ENCODE measurements around the gene SPOCK1.

Gene SPOCK1

GRCh38 chr5:137492331-137492730, 6.8 kb downstream of the SPOCK1 start:
- no peak for DNase-seq (ENCODE audit: low spot score)

GRCh38 chr5:137491121-137491520, 8.0 kb downstream of the SPOCK1 start:
- DNase-seq (ENCODE audit: low spot score), result no peak

GRCh38 chr5:137490591-137490990, 8.5 kb downstream of the SPOCK1 start:
- DNase-seq (ENCODE audit: low spot score), result no peak

DNA sequence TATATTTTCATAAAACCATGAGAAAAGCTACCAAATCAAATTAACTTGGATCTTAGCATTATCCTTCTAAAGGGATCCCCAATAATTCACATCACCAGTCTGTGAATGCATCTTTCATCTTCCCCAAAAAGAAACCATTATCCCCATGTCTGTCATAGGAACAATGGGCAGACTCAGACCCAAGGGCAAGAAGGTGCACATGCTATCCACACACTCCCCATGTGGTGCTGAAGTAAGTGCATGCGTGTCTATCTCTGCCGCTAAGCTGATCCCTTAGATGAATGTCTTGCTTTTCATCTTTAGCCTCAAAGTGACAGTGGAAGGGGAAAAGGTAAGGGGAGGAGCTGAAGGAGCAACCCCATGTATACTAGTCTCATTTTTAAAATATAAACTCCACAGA, 10.2 kb downstream of the SPOCK1 start:
- no peak for DNase-seq (ENCODE audit: low spot score)

- DNase-seq (ENCODE audit: low spot score), result no peak
These were observed 10.6 kb downstream of the SPOCK1 start for GRCh38 chr5:137488516-137488915.

DNA sequence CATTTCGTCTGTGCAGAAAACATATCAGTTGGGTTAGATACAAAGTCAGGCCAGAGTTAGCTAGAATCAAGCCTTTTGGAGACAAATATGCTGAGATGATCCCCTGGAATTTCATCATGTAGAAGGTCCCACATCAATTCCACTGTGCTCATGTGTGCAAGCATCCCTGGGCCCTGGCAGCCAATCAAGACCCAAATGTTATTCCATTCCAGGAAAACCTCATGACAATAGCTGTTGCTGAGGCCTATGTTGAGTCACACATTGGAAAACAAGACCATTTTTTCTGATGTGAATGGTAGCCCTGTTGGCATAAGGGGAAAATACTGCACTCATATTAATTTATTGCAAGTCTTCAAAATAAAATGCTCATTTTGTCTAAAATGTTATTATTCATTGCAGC, 11.5 kb downstream of the SPOCK1 start:
- peak; percentile 8 for DNase-seq (ENCODE audit: low spot score)

DNA sequence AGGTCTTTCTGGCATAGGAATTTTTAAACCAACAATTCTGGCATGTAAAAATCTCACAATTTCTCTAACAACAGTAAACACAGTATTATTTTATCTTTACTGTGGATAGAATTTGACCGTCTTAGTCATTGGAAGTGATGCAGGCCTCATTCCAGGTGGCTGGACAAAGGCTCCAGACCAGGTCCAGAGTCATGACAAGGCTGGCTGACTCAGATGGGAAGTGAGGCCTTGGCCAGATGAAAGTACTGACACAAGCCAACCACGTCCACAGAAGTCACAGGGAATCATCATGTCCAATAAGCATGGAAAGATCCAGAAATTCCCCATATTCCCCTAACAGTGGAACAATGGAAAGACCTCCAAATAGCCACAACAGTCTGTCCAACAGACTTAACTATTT, 12.4 kb downstream of the SPOCK1 start:
- no peak for DNase-seq (ENCODE audit: low spot score)

- DNase-seq (ENCODE audit: low spot score), result no peak
These were observed 17.5 kb downstream of the SPOCK1 start for GRCh38 chr5:137481596-137481995.

GRCh38 chr5:137478043-137478442, 21.1 kb downstream of the SPOCK1 start:
- DNase-seq (ENCODE audit: low spot score), result no peak

DNA sequence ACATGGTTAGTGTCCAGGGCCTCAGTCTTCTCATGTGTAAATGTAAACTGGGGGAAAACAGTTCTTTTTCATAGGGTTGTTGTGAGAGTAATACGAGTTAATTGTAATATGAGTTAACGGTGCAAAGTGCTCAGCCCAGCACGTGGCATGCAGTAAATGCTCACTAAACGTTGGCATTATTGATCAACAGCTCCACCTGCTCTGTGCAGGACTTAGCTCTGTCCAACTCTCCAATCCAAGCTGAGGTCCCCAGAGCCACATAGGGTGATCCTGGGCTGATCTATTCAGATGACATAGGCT, 28.3 kb downstream of the SPOCK1 start:
- DNase-seq (ENCODE audit: low spot score), result no peak

GRCh38 chr5:137470111-137470920, 28.8 kb downstream of the SPOCK1 start:
- peak; percentile 26 for DNase-seq (ENCODE audit: low spot score)

DNA sequence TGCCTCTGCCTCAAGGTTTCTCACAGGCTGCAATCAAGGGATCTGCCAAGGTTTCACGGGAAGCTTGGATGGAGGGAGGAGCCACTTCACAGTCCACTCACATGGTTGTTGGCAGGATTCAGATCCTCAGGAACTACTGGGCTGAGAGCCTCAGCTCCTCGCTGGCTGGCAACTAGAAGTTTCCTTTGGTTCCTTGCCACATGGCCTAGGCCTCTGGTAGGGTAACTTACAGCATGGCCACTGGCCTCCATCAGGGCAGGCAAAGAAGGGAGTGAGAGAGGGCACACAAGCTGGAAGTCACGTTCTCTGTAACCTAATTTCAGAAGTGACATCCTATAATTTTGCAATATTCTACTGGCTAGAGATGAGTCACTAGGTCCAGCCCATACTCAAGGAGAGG, 32.2 kb downstream of the SPOCK1 start:
- no peak for DNase-seq (ENCODE audit: low spot score)

DNA sequence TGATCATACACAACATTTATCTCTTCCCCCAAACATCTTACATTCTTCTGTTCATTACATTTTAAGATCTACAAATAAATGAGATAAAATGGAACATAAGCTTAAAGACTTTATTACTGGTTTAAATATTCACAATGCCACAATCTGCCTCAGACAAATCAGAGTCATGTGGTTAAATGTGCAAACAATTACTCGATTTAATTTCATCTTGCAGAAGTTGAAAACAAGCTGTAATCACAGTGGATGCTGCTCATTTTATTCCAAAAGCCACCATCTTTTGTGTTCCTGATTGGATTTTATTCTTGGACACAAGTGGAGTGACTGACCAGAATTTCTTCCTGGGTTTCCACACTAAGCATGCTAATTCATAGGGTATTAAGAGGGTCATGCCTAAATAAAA, 33.2 kb downstream of the SPOCK1 start:
- DNase-seq (ENCODE audit: low spot score), result no peak

DNA sequence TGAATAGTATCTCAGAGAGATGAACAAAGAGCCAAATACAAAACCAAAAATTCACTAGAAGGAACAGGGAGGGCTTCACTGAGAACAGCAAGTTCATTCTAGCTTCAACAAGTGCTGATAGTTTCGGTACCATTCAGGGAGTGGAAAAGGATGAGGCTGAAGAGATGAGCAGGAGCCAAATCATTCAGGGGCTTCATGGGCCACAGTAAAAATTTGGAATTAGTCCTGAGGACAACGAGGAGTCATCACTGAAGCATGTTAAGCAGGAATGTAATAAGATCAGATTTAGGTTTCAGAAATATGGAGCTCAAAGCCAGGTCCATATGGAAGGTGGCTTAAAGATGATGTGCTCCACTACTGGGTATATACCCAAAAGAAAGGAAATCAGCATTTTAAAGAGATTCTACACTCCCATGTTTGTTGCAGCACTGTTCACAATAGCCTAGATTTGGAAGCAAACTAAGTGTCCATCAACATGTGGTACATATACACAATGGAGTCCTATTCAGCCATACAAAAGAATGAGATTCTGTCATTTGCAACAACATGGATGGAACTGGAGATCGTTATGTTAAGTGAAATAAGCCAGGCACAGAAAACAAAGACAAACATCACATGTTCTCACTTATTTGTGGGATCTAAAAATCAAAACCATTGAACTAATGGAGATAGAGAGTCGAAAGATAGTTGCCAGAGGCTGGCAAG, 36.2 kb downstream of the SPOCK1 start:
- no peak for DNase-seq (ENCODE audit: low spot score)

GRCh38 chr5:137462265-137462590, 36.9 kb downstream of the SPOCK1 start:
- DNase-seq (ENCODE audit: low spot score), result no peak

DNA sequence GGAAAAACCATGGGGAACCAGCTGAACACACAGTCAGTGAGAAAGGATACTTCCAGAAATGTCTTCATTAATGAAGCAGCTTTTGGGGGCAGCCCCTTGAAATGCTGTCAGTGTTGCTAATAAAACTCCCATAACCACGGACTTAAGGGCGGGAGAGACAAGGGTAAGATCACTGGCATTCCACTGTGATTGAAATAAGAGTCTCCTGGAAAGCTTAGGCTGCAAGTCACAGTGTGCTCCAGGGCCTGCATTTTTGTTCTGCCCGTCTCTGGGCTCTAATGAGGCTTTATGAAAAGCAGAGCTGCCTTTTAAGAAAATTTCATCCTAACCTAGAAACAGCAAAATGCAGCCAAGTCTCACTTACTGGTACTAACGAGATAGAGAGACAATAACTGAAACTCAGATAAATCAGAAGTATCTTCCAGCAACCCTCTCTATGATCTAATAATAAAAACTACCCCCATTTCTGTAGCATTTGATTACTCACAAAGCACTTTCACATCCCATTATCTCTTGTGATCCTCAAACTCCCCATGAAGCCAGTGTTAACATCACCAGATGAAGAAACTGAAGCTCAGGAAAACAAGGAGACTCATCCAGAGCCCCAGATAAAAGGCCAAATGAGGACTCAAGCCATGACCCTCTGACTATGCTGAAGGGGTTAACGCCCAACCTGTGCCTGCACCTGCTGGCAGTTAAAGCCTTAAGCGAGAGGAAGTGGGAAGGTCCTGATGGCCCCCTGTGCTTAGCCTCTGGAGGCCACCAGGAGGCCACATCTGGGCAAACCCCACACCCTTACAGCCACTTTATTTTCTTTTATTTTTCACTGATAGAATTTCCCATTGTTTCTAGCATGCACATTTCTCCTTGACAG, 37.5 kb downstream of the SPOCK1 start:
- DNase-seq (ENCODE audit: low spot score), result no peak

DNA sequence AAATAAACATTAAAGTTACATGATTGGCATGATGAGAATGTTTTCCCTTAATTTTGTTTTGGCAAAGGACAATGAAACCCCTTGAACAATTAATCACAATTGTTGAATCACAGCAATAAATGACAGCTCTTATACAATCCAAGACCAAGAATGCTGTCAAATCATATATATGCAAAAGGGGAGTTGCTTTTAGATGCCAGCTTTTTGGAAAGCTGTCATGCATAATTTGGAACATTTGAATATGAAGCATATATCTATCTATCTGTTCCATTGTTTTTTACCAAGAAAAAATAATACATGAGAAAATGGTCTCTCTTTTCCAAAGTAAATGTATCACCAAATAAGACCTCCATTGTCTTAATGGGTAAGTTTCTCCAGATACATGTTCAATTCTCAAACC, 44.5 kb downstream of the SPOCK1 start:
- DNase-seq (ENCODE audit: low spot score), result no peak

GRCh38 chr5:137453483-137454080, 45.5 kb downstream of the SPOCK1 start:
- peak; percentile 16 for DNase-seq (ENCODE audit: low spot score)

DNA sequence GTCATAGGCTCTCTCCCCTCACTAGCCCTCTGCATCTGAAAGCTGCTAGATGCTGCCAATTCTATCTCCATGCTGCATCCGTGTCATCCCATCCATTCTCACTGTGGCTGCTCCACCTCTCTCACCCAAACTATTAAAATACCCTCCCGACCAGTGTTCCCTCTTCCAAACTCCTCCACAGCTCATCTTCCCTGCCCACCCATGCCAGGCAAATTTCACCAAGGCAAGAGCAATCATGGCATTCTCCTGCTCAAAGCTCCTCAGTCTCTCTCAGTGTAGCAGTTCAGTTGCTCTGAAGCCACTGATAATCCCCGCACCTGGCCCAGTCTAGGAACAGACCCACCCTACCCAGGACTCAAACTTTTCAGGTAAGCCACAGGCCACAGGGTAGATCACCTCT, 48.4 kb downstream of the SPOCK1 start:
- DNase-seq (ENCODE audit: low spot score), result no peak

DNA sequence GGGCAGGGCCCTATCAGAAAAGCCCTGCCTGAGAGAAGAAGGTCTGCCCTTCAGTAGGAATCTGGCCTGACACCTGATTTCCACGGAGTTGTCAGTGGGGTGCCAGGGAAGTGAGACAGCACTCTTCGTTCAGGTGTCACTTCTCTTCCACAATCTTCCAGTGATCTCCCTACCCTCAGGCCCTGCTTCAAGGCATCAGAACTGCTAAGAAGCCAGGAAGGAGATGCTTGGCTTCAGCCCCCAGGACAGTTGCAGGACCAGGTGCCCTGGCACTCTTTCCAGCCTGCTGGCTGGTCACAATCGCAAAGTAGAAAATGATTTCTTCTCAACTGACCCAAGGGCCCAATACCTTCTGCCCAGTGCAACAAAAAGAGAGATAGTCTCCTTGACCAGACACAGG, 50.3 kb downstream of the SPOCK1 start:
- DNase-seq (ENCODE audit: low spot score), result no peak

DNA sequence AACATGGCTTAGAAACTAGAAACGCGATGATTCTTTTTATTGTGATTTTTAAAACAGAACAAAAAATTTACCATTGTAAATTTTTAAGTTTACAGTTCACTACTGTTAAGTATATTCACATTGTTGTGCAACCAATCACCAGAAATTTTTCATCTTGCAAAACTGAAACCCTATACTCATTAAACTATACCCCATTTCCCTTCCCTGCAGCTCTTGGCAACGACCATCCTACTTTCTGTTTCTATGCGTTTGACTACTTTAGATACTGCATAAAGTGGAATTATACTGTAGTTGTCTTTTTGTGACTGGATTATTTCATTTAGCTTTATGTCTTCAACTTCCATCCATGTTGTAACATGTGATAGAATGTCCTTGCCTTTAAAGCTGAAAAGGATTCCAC, 52.5 kb downstream of the SPOCK1 start:
- DNase-seq (ENCODE audit: low spot score), result no peak

DNA sequence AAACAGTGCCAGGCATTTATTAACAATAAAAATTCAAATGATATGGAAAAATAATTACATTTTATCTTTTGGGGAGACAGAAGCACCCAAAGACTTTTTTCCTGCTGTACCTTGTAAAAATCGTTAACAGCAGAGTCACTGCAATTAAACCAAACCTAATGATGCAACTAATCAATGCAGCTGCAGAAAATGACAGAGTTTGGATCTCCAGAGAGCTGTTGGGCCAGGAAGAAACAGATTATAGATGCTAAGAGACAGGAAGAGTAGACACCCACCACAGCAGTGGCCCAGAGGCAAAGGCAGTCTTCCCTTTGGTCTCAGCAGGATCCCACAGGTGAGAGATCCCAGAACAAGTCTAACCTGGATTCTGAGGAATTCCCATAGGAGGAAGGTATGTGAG, 53.0 kb downstream of the SPOCK1 start:
- no peak for DNase-seq (ENCODE audit: low spot score)

DNA sequence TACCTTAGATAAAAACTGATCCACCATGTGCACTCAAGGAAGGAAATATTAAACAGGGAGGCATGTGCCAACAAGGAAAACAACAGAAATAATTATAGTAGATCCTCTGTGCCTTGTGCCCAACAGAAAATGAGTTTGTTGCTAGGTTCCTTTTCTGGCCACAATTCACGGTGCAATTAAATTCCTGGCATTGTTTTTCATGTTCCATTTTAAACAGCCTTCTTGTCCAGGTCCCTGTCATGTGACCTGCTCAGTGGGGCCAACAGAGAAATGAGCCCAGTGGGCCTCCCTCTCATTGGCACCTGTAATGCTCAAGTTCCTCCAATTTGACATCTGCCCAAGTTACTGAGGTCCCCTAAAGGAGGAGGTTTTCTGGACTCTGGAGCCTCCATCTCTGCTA, 56.5 kb downstream of the SPOCK1 start:
- no peak for DNase-seq (ENCODE audit: low spot score)

Measured in kidney capillary endothelial cell (primary cell).